Naive thymus-derived CD4-positive, alpha-beta T cell (primary cell): ENCODE results near the gene COX6B2. TPM values are rescaled to one million over a fixed set of nuclear protein-coding genes. Genes with fewer than 3 reads are reported as not detected.

ENCODE experiments used
- ATAC-seq: fragments of 150-1000 bp; cut with Tn5 transposase; 2 replicates; pipeline ENCODE4 v1.10.0; 2021; ENCODE audit warnings: mild to moderate bottlenecking, moderate library complexity
- CTCF ChIA-PET: fragments of 350-600 bp; sonication (Branson Sonifier 250); formaldehyde crosslinking; loops from one replicate; lab custom pipeline; 2021; ENCODE audit warnings: antibody characterized with exemption; lab: Charles Lee
- POLR2A ChIA-PET: fragments of 350-600 bp; sonication (Branson Sonifier 250); formaldehyde crosslinking; loops from one replicate; lab custom pipeline; 2021; ENCODE audit warnings: antibody characterized with exemption, inconsistent platforms; lab: Charles Lee
- DNase-seq, 9 donors: peaks; one replicate each; pipeline versions ENCODE4 v3.0.0 to v3.0.0-alpha.2; 2020 to 2022; ENCODE audit warnings: mixed read lengths in 1 of 9
- H3K27ac ChIP-seq: one replicate; pipeline ENCODE4 v1.7.0; 2013; ENCODE audit warnings: mild to moderate bottlenecking, low read depth, low read length, moderate library complexity
- H3K27me3 ChIP-seq, 2 donors: one replicate each; pipeline ENCODE4 v1.7.0; 2013; ENCODE audit warnings: low read length in 2 of 2, mild to moderate bottlenecking in 2 of 2, moderate library complexity in 2 of 2; ENCODE audit not compliant: control insufficient read depth in 2 of 2, insufficient read depth in 2 of 2
- H3K36me3 ChIP-seq, 3 experiments: 1 replicate in 2 of 3; 2 replicates in 1 of 3; pipeline ENCODE4 v1.7.0; 2013; ENCODE audit warnings: low read length in 3 of 3, mild to moderate bottlenecking in 3 of 3, moderate library complexity in 1 of 3; ENCODE audit not compliant: insufficient read depth in 3 of 3, control insufficient read depth in 2 of 3
- H3K4me1 ChIP-seq, 2 donors: one replicate each; pipeline ENCODE4 v1.7.0; 2013; ENCODE audit warnings: low read length in 2 of 2, mild to moderate bottlenecking in 2 of 2, moderate library complexity in 1 of 2; ENCODE audit not compliant: control insufficient read depth in 2 of 2, insufficient read depth in 2 of 2
- H3K4me3 ChIP-seq: 2 replicates; pipeline ENCODE4 v1.7.0; 2013; ENCODE audit warnings: mild to moderate bottlenecking, low read length
- H3K9me3 ChIP-seq, 3 experiments: 1 replicate in 2 of 3; 2 replicates in 1 of 3; pipeline ENCODE4 v1.7.0; 2013; ENCODE audit warnings: low read length in 3 of 3; ENCODE audit not compliant: control insufficient read depth in 2 of 3
- H3K27ac Mint-ChIP-seq, 9 donors: one replicate each; pipeline ENCODE4 v1.8.0; 2020 to 2022; ENCODE audit warnings: mixed read lengths in 9 of 9, mild to moderate bottlenecking in 8 of 9, moderate library complexity in 5 of 9, inconsistent platforms in 2 of 9
- H3K27me3 Mint-ChIP-seq, 5 donors: one replicate each; pipeline ENCODE4 v1.8.0; 2021 to 2022; ENCODE audit warnings: mixed read lengths in 5 of 5, mild to moderate bottlenecking in 1 of 5
- H3K36me3 Mint-ChIP-seq, 5 donors: one replicate each; pipeline ENCODE4 v1.8.0; 2020 to 2022; ENCODE audit warnings: mixed read lengths in 5 of 5, mild to moderate bottlenecking in 3 of 5, inconsistent platforms in 1 of 5
- H3K4me1 Mint-ChIP-seq, 7 donors: one replicate each; pipeline ENCODE4 v1.8.0; 2020 to 2022; ENCODE audit warnings: mixed read lengths in 7 of 7, mild to moderate bottlenecking in 3 of 7, inconsistent platforms in 1 of 7
- H3K4me3 Mint-ChIP-seq, 10 donors: one replicate each; pipeline ENCODE4 v1.8.0; 2020 to 2022; ENCODE audit warnings: mild to moderate bottlenecking in 10 of 10, mixed read lengths in 10 of 10, moderate library complexity in 6 of 10, inconsistent platforms in 2 of 10
- H3K9me3 Mint-ChIP-seq, 11 donors: one replicate each; pipeline ENCODE4 v1.8.0; 2020 to 2022; ENCODE audit warnings: mixed read lengths in 11 of 11, mild to moderate bottlenecking in 4 of 11, inconsistent platforms in 1 of 11, moderate library complexity in 1 of 11
- intact Hi-C, 2 donors: fragments of 100-400 bp; cut with micrococcal nuclease; formaldehyde crosslinking; loops; one replicate each; pipeline ENCODE4 v1.15.1; 2023
- polyA plus RNA-seq, 2 donors: library from polyadenylated mRNA; unstranded; fragments of 300-500 nt; fragmentation: Illumina TruSeq; gene quantifications; one replicate each; pipeline ENCODE4 v1.2.3, GENCODE V29; 2021
- total RNA-seq, 6 experiments: library from RNA in 5 of 6; stranded (reverse) in 5 of 6; gene quantifications; 1 replicate in 5 of 6; 2 replicates in 1 of 6; pipeline ENCODE4 v1.2.3 and lab custom pipeline; 2021 to 2026

COX6B2 gene
- total and polyA plus RNA-seq, 7 experiments from 2014 or later, result 0.37 to 0.49 TPM; not detected in 5

DNA sequence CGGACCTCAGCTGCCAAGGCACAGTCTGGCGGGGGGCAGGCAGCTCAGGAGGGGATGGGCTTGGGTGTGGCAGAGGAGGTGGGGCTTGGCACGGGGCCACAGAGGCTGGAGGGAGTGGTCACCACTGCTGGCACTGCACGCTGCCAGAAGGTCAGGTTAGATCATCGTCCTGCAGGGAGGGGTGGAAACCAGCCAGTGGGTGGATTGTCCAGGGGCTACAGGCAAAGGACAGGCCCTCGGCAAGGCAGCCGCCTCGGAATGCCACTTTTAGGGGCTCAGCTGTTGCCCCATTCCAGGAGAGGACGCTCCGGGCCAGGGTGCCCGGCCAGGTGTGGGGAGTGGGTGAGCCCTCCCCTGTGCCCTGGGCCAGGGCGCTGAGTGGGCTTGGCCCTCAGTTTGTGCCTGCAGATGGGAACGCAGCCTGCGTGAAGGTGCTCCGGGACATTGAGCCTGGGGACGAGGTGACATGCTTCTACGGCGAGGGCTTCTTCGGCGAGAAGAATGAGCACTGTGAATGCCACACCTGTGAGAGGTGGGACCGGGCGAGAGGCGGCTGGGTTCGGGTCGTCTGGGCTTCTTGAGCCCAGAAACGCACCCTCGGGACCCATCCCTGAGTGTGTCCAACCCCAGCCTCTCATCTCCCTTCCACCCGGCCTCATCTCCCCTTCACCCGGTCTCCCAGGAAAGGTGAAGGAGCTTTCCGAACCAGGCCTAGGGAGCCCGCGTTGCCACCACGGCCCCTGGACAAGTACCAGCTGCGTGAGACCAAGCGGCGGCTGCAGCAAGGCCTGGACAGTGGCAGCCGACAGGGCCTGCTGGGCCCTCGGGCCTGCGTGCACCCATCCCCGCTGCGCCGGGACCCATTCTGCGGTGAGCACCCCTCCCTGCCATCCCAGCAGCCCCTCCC, 8.4 kb downstream of the COX6B2 start:
- no peaks in the 10 kb centered on the region for H3K9me3 ChIP-seq
- DNase-seq, result no peak
- H3K9me3 Mint-ChIP-seq, result no peaks in the 10 kb centered on the region
- CTCF ChIA-PET, result no interaction called here
- no peak overlapping the region for H3K27ac ChIP-seq
- peaks cover 0 to 4% (median 2%) of the 10 kb centered on the region in 5 donors for H3K27me3 Mint-ChIP-seq
- intact Hi-C loops, result no loop called here
- POLR2A ChIA-PET, result no interaction called here
- H3K36me3 Mint-ChIP-seq, result peaks cover 0 to 13% (median 4%) of the 10 kb centered on the region in 5 donors
- peaks cover 5 to 12% (median 7%) of the 10 kb centered on the region in 7 donors for H3K4me1 Mint-ChIP-seq
- no peak for ATAC-seq
- H3K36me3 ChIP-seq, result peaks cover 0 to 15% (median 0%) of the 10 kb centered on the region in 3 experiments
- no peak overlapping the region for H3K4me3 ChIP-seq
- H3K4me1 ChIP-seq, result no peaks in the 10 kb centered on the region
- no peaks in the 10 kb centered on the region for H3K27me3 ChIP-seq
- no peak overlapping the region for H3K27ac Mint-ChIP-seq
- H3K4me3 Mint-ChIP-seq, result no peak overlapping the region

DNA sequence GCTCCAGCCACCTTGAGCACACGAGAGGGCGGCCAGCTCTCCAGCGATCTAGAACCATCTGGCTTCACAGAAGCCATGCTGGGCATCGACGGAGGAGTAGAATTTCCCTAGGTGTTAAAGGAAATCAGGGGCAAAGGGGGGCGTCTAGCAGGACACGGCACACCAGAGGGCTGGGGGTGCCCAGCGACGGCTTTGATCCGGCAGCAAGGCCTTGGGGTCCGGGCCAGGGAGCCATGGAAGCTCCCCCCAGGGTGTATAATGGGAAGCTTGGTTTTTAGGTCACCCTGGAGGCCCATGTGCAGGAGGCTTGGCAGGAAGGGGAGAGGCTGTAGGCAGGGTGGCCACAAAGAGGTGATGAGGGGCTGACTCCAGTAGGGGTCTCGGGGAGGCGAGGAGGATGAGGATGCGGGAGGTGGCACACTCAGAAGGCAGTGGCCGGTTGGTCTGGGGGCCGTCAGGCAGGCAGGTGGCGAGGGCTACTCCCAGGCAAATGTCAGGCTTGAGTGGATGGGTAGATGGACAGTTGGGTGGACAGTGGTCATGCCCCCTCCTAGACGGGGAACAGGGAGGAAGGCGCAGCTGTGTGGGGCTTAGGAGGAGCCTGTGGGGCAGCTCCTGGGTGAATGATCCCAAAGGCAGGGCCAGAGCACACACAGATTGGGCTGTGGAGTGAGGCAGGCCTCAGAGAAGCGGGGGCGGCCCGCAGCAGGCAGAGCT, 9.3 kb downstream of the COX6B2 start:
- ChIA-PET CTCF (no interaction called here), POLR2A (no interaction called here)
- Mint-ChIP-seq H3K27me3 (peaks cover 0 to 4% (median 0%) of the 10 kb centered on the region in 5 donors), H3K4me3 (no peak overlapping the region), H3K36me3 (peaks cover 0 to 13% (median 4%) of the 10 kb centered on the region in 5 donors), H3K27ac (peak overlapping the region in 1 of 9 donors; percentile 41), H3K4me1 (peaks cover 9 to 17% (median 11%) of the 10 kb centered on the region in 7 donors), H3K9me3 (no peaks in the 10 kb centered on the region)
- H3K4me1 ChIP-seq, result peaks cover 0 to 6% of the 10 kb centered on the region in 2 donors
- DNase-seq, result no peak
- no peak for ATAC-seq
- intact Hi-C loops, result no loop called here
- no peak overlapping the region for H3K27ac ChIP-seq
- no peaks in the 10 kb centered on the region for H3K27me3 ChIP-seq
- H3K9me3 ChIP-seq, result no peaks in the 10 kb centered on the region
- H3K4me3 ChIP-seq, result no peak overlapping the region
- peaks cover 0 to 15% (median 0%) of the 10 kb centered on the region in 3 experiments for H3K36me3 ChIP-seq

DNA sequence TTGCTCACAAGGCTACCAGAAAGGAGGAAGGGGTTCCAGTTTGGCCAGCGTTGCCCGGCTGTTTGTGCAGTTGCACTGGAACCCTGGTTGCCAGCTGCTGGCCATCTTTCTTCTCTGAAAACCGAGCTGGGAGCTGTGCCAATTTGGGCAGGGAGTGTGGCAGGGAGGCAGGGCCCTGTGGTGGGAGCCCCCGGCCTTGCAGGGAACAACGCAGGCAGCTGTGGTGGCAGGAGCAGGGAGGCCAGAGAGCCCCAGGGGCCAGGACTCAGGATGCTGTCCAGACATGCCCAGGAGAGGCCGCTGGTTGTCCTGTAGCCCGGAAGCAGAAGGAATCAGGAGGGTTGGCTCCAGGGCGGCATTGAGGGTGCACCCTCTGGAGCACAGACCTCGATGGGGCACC, 10.1 kb downstream of the COX6B2 start:
- ChIA-PET CTCF (no interaction called here), POLR2A (interaction anchor here (0.5 kb wide), 1 partner anchor 290 kb away, joined by 3 read pairs; no protein-coding TSS in a partner anchor)
- H3K27me3 ChIP-seq, result no peaks in the 10 kb centered on the region
- H3K4me1 ChIP-seq, result peaks cover 0 to 9% of the 10 kb centered on the region in 2 donors
- intact Hi-C loops, result no loop called here
- H3K36me3 ChIP-seq, result peaks cover 0 to 15% (median 0%) of the 10 kb centered on the region in 3 experiments
- H3K4me3 ChIP-seq, result no peak overlapping the region
- H3K27me3 Mint-ChIP-seq, result peaks cover 0 to 4% (median 0%) of the 10 kb centered on the region in 5 donors
- peaks cover 0 to 3% (median 0%) of the 10 kb centered on the region in 11 donors for H3K9me3 Mint-ChIP-seq
- DNase-seq, result no peak
- no peak overlapping the region for H3K27ac Mint-ChIP-seq
- peaks cover 11 to 22% (median 15%) of the 10 kb centered on the region in 7 donors for H3K4me1 Mint-ChIP-seq
- H3K36me3 Mint-ChIP-seq, result peaks cover 0 to 13% (median 4%) of the 10 kb centered on the region in 5 donors
- no peak overlapping the region for H3K27ac ChIP-seq
- H3K9me3 ChIP-seq, result no peaks in the 10 kb centered on the region
- no peak for ATAC-seq
- H3K4me3 Mint-ChIP-seq, result no peak overlapping the region

DNA sequence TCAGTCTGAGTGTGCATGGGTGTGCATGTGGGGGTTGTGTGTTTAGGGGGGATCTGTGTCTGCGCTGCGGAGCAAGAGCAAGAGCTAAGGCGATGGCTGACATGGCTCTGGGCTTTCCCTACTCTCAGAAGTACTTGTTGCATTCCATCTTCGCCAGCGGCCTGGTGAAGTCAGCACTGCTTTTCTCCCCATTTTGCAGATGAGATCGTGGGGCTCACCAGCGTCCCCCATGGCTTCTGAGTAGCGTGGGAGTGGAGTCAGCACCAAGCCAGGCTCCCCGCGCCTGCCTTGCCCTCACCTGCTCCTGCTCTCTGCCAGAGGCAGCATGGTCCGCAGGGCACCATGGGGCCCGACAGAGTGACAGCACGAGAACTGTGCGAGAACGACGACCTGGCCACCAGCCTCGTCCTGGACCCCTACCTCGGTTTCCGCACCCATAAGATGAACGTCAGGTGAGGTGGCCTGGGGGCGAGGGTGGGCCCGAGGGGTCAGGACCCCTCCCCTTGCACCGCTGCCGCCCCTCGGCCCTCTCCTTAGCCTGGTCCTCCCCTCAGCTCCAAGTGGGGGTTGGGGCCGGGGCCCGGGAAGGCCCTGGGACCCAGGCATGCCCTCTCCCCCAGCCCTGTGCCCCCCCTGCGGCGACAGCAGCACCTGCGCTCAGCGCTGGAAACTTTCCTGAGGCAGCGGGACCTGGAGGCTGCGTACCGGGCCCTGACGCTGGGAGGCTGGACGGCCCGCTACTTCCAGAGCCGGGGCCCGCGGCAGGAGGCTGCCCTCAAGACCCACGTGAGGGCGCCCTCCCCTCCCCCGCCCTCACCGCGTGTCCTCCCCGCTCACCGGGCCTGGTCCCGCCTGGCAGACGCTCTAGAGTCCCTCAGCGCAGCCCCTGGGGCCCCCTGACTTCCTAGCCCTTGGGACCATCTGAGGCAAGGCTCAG, 12.7 kb downstream of the COX6B2 start:
- ATAC-seq, result no peak
- POLR2A ChIA-PET, result interaction anchor here (1.0 kb wide), 2 partner anchors 10 to 64 kb away, joined by 4 to 5 read pairs; no protein-coding TSS in a partner anchor

DNA sequence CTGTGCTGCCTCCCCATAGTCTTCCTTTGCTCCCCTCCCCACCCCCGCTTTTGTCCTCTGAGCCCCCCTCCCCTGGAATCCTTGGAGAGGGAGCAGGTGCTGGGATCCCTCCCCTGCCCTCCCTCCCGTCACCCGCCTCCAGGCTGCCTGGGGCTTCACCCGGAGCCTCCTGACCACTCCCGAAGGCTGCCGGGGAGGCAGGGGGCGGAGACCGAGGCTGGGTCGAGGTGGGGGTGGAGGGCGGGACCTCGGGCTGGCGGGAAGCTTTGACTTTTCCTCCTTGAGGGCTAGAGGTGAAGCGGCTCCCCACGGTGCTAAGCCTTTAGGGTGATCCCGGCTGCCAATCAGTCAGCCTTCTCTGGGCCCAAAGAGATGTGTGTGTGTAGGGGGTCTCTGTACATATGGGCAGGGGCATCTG, 13.3 kb downstream of the COX6B2 start:
- intact Hi-C loops, result no loop called here
- Histone ChIP-seq H3K4me3 (no peak overlapping the region), H3K27ac (peak overlapping the region; percentile 93), H3K9me3 (no peaks in the 10 kb centered on the region), H3K36me3 (peaks cover 0 to 15% (median 0%) of the 10 kb centered on the region in 3 experiments), H3K27me3 (no peaks in the 10 kb centered on the region), H3K4me1 (peaks cover 8 to 15% of the 10 kb centered on the region in 2 donors)
- Mint-ChIP-seq H3K9me3 (peaks cover 0 to 4% (median 0%) of the 10 kb centered on the region in 11 donors), H3K36me3 (peaks cover 0 to 13% (median 3%) of the 10 kb centered on the region in 5 donors), H3K4me1 (peaks cover 11 to 28% (median 24%) of the 10 kb centered on the region in 7 donors), H3K27ac (peak overlapping the region in 8 of 9 donors; percentile 28 to 99 (median 93)), H3K4me3 (peak overlapping the region; percentile 74 to 99 (median 88)), H3K27me3 (peaks cover 0 to 15% (median 0%) of the 10 kb centered on the region in 5 donors)
- DNase-seq (peak in 6 of 9 donors; percentile 10 to 79 (median 24)), ATAC-seq (no peak)
- ChIA-PET CTCF (no interaction called here), POLR2A (interaction anchor here (0.9 to 1.1 kb wide), 3 partner anchors 11 to 87 kb away, joined by 3 to 5 read pairs (median 4); partner anchors contain the start of gene TMEM238)

More for the DNA sequence above, 12.7 kb downstream of the COX6B2 start:
- no peak for DNase-seq
- Histone ChIP-seq H3K9me3 (no peaks in the 10 kb centered on the region), H3K36me3 (peaks cover 0 to 15% (median 0%) of the 10 kb centered on the region in 3 experiments), H3K27ac (no peak overlapping the region), H3K4me1 (peaks cover 8 to 15% of the 10 kb centered on the region in 2 donors), H3K4me3 (no peak overlapping the region), H3K27me3 (no peaks in the 10 kb centered on the region)
- Mint-ChIP-seq H3K4me3 (peak overlapping the region; percentile 32 to 99 (median 80)), H3K27ac (peak overlapping the region in 6 of 9 donors; percentile 28 to 99 (median 74)), H3K9me3 (peaks cover 0 to 4% (median 0%) of the 10 kb centered on the region in 11 donors), H3K36me3 (peaks cover 0 to 13% (median 3%) of the 10 kb centered on the region in 5 donors), H3K4me1 (peaks cover 11 to 28% (median 24%) of the 10 kb centered on the region in 7 donors), H3K27me3 (peaks cover 0 to 9% (median 0%) of the 10 kb centered on the region in 5 donors)
- intact Hi-C loops, result no loop called here
- CTCF ChIA-PET, result no interaction called here
